GM12872 (cell line): ENCODE data around the gene LINC00237.

Experiments
- TF ChIP-seq, protein P1 (sequence below): IDR thresholded peaks from 3 replicates; pipeline ENCODE4 v1.5.1; 2011; ENCODE audit warnings: low read depth, mild to moderate bottlenecking, low read length, moderate library complexity; ENCODE audit not compliant: insufficient read depth

The LINC00237 gene

DNA sequence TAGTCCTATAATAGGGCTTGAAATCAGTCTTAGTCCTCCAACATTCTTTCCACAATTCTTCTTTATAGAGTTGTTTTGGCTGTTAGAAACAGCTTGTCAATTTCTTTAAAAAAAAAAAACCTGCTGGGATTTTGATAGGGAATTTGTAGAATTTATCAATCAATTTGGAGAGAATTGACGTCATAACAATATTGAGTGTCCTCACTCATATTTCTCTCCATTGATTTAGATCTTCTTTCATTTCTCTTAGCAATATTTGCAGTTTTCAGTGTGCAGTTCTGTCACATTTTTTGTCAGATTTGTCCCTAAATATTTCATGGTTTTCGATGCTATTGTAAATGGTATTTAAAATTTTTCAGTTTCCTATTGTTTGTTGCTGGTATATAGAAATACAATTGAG, 5.3 kb upstream of the LINC00237 start:
- TF ChIP-seq, protein P1, sequence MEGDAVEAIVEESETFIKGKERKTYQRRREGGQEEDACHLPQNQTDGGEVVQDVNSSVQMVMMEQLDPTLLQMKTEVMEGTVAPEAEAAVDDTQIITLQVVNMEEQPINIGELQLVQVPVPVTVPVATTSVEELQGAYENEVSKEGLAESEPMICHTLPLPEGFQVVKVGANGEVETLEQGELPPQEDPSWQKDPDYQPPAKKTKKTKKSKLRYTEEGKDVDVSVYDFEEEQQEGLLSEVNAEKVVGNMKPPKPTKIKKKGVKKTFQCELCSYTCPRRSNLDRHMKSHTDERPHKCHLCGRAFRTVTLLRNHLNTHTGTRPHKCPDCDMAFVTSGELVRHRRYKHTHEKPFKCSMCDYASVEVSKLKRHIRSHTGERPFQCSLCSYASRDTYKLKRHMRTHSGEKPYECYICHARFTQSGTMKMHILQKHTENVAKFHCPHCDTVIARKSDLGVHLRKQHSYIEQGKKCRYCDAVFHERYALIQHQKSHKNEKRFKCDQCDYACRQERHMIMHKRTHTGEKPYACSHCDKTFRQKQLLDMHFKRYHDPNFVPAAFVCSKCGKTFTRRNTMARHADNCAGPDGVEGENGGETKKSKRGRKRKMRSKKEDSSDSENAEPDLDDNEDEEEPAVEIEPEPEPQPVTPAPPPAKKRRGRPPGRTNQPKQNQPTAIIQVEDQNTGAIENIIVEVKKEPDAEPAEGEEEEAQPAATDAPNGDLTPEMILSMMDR = no peak

DNA sequence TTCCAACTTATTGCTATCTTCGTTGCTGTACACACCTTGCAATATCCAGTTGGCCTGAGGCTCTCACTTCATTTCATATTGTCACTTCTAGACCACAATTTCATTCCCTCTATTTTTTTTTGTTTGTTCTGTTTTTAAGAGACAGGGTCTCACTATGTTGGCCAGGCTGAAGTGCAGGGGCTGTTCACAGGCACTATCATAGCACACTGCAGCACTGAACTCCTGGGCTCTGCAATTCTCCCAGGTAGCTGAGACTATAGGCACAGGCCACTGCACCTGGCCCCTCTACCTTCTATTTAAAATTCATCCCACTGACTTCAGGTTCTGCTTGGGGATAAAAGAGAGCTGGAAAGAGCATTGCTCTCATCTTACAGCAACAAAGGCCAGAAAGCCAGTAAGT, 4.7 kb upstream of the LINC00237 start:
- TF ChIP-seq, protein P1 = no peak

DNA sequence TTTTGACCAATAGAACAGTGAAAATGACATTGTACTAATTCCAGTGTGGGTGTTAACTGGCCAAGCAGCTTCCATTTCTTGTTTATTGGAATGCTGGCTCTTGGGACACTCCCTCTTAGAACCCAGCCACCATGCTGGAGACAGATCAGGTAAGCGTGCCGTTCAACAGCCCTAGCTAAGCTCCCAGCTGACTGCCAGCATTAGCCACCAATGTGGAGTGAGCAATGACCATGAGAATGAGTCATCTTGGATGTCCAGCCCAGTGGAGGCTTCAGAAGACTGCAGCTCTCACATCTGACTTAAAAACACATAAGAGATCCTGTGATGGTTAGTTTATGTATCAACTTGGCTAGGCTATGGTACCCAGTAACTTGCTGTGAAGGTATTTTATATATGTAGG, 3.0 kb upstream of the LINC00237 start:
- TF ChIP-seq, protein P1 = no peak

DNA sequence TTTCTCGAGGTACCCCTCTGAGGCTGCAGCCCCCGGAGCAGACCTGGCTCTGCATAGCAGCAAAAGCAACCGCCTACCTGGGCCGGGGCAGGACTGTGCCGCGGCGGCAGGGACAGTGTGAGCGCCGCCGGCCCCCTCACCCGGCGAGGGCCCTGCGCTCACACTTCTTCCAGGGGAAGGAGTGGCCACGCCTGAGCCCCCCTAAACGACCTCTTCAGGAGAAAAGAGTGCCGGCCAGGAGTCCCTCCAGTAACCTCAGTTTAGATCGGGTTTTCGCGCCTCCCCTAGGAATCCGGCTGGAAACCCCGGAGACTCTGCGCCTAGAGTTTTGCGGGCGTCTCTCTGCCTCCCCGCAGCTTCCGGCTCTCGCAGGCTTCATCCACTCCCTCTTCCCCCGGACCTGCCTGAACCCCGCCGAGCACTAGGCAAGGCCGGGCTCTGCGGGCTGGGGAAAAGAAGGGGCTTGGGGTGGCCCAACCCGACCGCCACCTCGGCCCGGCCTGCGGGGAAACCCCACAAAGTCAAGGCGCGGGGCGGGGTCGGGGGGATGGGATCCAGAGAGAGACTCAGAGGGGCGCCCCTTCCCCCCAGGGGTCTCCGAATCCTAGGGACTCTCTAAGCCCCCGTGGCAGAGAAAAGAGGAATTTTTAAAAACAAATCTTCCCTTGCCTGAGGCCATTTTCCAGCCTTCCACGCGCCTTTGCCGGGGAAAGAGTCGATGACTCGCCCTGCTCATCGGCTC, 558 bp downstream of the LINC00237 start:
- TF ChIP-seq, protein P1 = no peak

DNA sequence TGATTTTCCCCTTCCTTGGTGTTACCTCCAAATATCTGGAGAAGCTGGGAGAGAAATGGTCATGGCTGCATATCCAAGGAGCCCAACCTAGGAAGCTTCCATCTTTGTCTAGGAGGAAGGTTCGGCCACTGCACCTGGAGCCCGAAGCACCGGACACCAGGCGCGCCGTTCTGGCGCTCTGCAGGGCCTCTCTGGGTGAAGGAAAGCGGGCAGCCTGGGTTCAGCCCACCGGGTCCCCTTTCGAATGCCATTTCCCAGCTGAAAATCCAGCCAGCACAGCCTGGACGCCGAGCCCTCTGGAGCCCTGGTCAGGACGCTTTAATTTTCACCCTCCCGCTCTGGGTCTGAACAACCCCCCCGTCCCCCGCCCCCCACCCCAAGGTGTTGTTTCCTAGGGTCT, 1.2 kb downstream of the LINC00237 start:
- TF ChIP-seq, protein P1 = no peak

DNA sequence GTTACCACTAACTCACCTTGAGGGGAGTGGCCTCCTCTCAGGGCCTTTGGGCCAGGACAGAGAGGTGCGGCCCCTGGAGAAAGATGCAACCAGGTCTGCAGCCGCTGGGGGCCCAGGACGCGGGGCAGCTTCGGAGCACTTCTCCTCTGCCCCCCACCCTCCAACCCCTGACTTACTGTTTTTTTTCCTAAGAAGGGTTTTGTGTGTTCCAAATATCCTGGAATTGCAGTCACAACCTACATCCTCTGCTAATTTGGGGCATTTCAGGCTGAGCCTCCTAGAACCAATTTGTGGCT, 1.7 kb downstream of the LINC00237 start:
- TF ChIP-seq, protein P1 = no peak

DNA sequence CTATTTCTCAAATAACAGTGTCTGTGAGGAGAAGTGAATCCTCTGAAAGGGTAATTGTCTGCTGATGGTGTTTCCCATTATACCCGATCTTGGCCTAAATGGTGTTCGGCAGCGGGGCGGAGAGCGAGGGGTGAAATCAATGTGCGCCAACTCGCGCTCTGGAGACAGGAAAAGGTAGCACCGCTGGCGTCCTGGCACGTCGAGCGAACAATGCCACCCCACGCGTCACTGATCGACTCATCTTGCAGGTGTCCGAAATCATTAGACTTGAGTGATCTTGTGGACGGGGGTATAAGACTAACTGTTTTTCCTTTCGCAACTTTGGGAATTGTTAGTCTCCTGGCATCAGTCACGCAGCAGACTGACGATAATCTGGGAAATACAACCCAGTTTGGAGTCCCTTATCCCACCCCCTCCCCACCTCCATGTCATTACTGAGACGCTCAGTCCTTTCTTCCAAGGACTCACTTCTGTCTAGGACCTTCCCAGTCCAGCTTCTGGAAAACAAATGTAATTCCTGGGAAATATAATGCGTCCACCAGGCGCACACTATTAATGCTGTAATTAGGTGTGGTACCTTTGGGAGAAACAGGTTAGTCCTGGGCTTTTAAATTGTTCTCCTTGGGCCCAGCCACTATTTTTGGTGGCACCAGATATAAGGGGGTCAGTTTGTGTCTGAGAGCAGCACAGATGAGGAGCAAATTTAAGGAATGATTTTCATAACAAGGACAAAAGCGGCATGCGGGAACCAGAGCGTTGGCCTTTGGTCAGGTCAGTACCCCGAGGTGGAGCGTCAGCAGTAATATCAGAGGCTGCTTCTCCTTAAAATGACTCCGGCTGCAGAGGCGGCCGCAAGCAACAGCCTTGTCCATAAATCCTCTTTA, 2.3 kb downstream of the LINC00237 start:
- TF ChIP-seq, protein P1 = no peak
